ENCODE results near the gene UPK1A.
"Not testable (repeated sequence)": the region's sequence is repeated elsewhere in the genome, so short reads cannot be mapped to it uniquely, and the experiment has no call there.

Gene UPK1A

DNA sequence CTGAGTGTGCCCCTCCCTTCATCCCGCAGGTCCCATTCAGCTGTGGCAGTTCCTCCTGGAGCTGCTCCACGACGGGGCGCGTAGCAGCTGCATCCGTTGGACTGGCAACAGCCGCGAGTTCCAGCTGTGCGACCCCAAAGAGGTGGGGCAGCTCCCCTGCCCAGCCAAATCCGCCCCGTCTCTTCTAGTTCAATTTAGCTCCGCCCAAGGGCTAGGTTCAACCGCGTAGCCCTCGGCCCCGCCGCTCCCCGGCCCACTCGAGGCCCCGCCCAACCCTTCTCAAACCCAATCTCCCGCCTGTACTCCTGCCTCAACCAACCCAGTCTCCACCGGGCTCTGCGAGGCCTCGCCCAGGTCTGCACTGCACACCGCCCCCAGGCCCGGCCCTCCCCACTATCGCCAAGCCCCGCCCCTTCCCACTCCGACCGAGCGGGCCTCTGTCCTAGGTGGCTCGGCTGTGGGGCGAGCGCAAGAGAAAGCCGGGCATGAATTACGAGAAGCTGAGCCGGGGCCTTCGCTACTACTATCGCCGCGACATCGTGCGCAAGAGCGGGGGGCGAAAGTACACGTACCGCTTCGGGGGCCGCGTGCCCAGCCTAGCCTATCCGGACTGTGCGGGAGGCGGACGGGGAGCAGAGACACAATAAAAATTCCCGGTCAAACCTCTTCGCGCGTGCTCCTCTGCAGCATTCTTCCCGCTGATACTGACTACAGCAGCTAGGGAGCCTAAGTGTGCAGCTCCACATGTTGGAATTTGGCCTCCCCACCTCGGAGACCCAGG lies 21.9 kb upstream of the UPK1A start:
- peak; percentile 70 to 73 for DNase-seq (ENCODE audit: low read depth in 2 of 2)

DNA sequence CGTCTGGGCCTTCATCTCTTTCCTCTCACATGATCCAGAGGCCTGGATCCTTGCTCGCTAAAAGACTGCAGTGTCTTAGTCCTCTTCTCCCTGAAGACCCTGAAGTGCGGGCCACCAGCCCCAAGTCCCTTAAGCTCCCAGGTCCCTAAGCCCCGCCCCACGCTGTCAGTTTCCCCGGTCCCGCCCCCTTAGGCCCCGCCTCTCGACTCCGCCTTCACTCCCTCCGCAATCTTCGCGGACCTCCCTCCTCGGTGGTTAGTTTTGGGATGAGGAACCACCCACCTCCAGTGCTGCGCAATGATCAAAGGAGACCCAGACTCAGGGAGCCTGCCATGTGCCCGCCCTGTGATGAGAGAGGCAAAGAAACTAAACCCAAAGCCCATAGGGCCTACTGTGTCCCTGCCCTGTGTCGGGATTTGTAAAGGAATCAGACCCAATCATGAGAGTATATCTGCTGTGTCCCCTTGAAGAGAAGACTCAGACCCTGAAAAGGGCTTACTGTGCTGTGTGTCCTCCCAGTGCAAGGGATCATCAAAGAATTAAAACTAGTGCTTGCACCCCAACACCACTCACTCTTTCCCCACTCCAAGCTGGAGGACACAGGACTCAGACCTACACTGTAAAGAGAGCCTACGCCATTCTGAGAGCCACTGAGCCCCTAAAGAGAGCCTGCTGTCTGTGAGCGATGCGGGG lies 21.2 kb upstream of the UPK1A start:
- DNase-seq (ENCODE audit: low read depth in 2 of 2): no peak

DNA sequence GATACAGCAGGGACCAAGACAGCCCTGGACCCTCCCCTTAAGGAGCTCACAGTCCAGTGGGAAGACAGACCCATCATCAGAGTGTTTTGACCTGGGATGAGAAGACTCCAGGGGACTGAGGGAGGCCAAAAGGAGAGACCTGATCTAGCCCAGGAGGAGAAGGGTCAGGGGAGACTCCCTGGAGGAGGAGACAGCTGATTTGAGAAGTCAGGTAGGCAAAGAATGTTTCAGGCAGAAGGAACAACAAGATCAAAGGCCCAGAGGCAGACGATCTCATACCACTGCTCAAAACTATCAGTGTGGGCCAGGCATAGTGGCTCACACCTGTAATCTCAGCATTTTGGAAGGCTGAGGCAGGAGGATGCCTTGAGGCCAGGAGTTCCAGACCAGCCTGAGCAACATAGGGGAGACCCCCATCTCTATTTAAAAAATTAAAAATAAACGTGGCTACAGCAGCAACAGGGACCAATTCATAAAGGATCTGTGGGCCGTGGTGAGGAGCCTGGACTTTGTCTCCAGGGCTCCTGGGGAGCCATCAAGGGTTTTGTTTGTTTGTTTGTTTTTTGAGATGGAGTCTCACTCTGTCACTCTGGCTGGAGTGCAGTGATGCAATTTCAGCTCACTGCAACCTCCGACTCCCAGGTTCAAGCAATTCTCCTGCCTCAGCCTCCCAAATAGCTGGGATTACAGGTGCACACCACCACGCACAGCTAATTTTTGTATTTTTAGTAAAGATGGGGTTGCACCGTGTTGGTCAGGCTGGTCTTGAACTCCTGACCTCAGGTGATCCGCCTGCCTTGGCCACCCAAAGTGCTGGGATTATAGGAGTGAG lies 20.4 kb upstream of the UPK1A start:
- DNase-seq (ENCODE audit: low read depth in 2 of 2): no peak

DNA sequence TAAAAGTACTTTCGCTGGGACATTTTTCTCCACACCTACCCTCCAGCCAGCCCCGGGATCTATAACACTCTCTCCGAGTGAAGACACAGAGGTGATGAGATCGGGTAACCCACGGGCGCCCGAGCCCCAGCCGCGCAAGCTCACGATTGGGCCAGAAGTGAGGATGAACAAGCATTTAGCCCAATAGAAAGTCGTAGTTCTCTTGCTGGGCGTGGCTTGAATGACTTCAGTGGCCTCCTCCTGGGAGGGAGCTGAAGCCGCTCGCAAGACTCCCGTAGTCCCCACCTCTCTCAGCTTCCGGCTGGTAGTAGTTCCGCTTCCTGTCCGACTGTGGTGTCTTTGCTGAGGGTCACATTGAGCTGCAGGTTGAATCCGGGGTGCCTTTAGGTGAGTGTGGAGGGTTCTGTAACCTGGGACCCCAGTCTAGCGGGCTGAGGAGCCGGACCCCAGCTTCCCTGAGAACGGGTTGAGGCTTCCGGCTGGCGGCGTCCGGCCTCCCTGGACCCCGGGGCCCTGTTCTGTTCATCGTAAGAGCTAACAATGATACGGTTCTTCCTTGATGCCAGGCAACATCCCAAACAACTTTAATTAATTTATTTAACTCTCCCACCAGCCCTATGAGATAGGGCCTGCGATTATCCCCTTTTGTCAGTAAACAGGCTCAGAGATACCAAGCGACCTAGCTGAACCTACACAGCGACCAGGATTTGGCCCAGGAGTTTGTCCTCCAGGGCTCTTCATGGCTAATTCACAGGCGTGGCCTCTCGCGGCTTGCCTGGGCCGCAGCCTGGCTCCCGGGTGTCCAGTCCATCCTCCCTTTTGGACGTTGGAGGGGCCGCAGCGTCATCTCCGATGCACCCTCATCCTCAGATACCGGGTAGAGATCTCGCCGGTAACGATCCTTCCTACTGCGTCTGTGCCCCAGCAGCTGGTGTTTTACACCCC lies 18.0 kb upstream of the UPK1A start, which contains the start of gene COX6B1:
Gene COX6B1 (plus strand): TSS at position 307 of the 945 bp plus-strand sequence. CDS start 2,921 bp downstream, outside the sequence.
- peak; percentile 87 to 88 for DNase-seq (ENCODE audit: low read depth in 2 of 2)

DNA sequence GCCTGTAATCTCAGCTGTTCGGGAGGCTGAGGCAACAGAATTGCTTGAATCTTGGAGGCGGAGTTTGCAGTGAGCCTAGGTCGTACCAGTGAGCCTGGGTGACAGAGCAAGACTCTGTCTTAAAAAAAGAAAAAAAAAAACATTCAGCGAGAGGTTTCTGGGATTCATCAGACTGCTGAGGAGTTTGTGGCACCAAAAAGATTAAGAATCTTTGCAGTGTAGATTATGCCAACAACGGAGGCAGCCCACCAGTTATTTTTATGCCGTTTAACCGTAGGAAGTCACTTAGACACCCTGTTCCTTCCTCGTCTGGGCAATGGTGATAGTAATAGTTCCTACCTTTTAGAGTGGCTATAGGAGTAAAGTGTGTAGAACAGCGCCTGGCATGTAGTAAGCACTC lies 15.7 kb upstream of the UPK1A start:
- DNase-seq (ENCODE audit: low read depth in 2 of 2): no peak

DNA sequence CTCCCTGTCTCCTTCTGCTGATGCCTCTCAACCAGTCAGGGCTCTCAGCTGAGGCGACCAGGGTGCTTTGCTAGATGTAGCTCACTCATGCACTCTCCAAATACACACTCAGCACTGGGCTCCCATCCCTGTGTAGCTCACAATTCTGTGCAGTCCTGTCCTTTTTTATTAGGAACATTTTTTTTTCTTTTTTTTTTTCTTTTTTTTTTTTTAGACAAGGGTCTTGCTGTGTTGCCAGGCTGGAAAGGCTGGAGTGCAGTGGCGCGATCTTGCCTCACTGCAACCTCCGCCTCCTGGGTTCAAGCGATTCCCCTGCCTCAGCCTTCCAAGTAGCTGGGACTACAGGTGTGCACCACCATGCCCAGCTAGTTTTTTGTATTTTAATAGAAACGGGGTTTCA lies 11.5 kb upstream of the UPK1A start:
- DNase-seq (ENCODE audit: low read depth in 2 of 2): not testable (repeated sequence)

DNA sequence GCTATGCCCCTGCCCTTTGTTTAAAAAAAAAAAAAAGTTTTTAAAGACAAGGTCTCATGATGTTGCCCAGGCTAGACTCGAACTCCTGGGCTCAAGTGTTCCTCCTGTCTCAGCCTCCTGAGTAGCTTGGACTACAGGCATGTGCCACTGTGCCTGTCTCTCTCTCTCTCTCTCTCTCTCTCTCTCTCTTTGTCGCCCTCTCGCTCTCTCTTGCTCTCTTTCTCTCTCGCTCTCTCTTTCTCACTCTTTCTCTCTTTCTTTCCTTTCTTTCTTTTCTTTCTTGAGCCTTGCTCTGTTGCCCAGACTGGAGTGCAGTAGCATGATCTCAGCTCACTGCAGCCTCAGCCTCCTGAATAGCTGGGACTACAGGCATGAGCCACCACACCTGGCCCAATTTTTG lies 10.7 kb upstream of the UPK1A start:
- no peak for DNase-seq (ENCODE audit: low read depth in 2 of 2)

DNA sequence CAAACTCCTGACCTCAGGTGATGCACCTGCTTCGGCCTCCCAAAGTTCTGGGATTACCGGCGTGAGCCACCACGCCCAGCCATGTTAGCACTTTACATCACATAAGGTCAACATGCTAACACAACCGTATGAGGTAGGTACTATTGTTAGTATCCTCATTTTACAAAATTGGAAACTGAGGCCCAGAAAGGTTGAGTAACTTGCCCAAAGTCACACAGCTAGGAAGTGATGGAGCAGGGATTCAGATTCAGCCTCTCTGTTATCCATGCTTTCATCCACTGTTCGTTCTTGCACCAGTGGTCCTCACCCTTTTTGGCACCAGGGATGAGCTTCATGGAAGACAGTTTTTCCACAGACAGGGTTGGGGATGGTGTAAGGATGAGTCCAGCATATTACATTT lies 9.6 kb upstream of the UPK1A start:
- no peak for DNase-seq (ENCODE audit: low read depth in 2 of 2)

DNA sequence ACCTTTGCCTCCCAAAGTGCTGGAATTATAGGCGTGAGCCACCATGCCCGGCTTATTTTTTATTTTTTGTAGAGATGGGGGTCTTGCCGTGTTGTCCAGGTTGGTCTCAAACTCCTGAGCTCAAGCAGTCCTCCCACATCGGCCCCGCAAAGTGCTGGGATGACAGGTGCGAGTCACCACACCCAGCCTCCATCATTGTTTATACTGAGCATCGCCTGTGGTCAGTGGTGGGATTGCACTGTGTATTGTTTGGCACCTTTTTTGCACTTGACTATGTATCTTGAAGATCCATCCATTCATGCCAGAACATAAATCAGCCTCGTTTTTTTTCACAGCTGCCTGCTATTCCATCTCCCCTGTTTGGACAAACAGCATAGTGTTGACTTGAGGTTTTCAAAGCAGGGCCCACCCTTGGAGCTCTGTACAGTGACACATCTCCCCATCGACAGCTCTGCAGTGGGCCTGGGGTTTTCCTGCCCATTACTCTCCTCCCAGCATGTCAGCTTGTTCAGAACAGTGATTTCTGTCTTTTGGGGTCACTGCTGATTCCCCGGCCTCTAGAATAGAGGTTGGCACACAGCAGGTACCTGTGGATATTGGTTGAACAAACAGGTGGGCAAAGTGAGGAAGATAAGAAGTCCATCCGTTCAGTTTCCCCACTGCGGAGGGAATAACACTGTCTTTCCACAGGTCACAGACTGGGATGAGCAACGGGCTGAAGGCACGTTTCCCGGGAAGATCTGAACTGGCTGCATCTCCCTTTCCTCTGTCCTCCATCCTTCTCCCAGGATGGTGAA lies 8.2 kb upstream of the UPK1A start:
- DNase-seq (ENCODE audit: low read depth in 2 of 2): no peak

DNA sequence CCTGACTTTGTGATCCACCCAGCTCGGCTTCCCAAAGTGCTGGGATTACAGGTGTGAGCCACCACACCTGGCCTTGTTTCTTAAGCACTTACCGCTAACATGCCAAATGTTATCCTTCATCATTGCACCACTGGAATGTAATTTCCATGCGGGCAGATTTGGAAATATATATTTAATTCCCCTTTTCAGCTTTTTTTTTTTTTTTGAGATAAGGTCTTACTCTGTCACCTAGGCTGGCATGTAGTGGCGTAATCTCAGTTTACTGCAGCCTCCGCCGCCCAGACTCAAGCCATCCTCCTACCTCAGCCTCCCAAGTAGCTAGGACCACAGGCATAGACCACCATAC lies 4.3 kb upstream of the UPK1A start:
- no peak for DNase-seq (ENCODE audit: low read depth in 2 of 2)

DNA sequence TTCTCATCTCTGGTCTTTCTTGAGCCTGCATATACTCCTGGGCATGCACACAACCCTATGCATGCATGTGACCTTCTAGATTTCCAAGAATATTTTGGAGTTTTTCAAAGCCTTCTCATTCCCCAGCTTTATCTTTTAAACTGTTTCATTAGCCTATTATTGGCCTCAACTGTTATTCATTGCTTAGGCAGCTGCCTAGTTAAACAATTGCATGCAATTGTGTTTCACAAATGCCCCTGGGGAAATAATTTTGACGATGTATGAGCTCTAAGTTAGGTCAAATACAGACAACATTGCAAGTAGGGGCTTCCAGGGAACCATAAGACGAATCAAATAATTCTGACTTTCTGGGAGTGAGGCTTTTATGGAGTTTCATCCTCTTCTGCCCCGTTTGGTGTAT lies 2.3 kb upstream of the UPK1A start:
- no peak for DNase-seq (ENCODE audit: low read depth in 2 of 2)

DNA sequence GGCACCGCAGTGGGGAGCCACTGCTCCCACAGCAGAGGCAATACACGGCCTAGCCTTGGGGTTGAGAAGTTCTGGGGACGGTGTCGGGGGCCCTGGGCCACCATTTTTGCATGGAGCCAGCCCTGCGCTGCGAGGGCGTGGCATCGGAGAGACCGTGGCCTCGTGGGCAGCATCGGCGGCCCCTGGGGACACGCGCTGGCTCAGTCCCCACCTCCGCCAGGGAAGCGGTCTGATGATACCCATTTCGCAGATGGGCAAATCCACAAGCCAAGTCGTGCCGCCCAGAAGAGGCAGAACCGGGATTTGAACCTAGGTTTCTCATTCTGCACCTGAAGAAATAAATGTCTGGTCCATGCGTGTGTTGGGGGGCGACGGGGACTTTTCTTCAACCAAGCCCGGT lies 1.2 kb upstream of the UPK1A start:
- DNase-seq (ENCODE audit: low read depth in 2 of 2): no peak

DNA sequence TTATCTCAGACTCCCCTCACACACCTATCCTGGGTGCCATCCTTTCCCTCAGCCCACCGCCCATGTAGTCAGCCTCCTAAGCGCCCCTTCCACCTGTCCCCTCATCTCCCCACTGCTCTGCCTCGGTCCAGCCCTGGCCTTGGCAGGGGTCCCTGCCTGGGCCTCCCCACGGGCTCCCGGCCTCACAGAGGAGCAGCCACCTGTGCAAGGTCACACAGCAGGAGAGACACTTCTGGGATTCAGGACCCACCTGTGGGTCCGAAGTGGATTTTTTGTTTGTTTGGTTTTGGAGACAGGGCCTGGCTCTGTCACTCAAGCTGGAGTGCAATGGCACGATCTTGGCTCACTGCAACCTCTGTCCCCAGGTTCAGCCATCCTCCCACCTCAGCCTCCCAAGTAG lies 713 bp upstream of the UPK1A start:
- DNase-seq (ENCODE audit: low read depth in 2 of 2): no peak

DNA sequence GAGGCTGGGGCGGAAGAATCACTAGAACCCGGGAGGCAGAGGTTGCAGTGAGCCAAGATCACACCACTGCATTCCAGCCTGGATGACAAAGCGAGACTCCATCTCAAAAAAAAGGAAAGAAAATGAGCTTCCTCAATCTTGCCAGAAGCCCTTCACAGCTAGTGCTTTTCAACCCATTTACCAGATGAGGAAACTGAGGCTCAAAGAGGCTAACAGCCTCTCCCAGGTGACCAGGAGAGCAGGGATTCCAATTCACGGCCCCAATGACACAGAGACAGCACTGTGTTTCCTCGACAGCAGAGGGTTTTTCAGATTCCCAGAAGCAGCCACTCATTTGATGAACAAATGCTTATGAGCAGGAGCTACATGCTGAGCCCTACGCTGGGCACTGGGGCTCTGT lies 3.2 kb downstream of the UPK1A start:
- no peak for DNase-seq (ENCODE audit: low read depth in 2 of 2)

DNA sequence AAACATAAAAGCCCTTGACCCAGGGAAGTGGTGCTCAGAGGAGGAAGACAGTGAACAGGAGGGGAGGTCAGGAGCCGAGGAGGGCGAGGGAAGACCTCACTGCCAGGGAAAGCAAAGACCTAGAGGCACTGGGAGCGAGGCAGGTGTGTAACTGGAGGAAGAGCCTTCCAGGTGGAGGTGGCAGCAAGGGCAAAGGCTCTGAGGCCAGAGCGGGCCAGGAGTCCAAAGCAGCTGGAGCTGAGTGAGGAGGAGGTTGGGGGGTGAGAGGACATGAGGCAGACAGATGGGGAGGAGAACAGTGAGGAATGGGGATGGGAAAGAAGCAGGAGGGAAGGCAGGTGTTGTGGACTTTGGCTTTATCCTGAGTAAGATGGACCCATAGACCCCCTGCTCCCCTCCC lies 3.7 kb downstream of the UPK1A start:
- DNase-seq (ENCODE audit: low read depth in 2 of 2): no peak

DNA sequence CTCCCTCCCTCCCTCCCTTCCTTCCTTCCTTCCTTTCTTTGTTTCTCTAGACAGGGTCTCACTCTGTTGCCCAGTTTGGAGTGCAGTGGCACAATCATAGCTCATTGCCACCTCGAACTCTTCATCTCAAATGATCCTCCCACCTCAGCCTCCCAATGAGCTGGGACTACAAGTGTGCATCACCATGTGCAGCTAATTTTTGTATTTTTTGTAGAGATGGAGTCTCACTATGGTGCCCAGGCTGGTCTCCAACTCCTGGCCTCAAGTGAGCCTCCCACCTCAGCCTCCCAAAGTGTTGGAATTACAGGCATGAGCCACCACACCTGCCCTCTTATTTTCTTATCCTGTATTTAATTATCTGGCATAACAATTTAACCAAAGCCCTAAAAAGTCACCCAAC lies 4.4 kb downstream of the UPK1A start:
- no peak for DNase-seq (ENCODE audit: low read depth in 2 of 2)

DNA sequence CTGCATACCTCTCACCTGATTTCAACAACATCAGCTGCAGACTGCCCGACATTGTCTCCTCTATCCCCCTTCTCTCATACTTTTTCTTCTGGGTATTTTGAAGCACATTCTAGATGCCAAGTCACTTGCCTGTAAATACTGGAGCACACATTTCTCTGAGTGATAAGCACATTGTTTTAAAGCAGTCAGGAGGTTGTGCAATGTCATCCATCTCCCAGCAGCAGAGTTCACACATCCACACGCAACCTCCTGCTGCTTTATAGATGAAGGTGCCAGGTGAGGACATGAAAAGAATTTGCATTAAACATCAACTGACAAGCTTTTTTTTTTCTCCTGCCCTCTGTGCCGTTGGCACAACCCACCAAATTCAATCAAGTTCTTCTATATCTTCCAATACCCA lies 5.5 kb downstream of the UPK1A start:
- no peak for DNase-seq (ENCODE audit: low read depth in 2 of 2)

DNA sequence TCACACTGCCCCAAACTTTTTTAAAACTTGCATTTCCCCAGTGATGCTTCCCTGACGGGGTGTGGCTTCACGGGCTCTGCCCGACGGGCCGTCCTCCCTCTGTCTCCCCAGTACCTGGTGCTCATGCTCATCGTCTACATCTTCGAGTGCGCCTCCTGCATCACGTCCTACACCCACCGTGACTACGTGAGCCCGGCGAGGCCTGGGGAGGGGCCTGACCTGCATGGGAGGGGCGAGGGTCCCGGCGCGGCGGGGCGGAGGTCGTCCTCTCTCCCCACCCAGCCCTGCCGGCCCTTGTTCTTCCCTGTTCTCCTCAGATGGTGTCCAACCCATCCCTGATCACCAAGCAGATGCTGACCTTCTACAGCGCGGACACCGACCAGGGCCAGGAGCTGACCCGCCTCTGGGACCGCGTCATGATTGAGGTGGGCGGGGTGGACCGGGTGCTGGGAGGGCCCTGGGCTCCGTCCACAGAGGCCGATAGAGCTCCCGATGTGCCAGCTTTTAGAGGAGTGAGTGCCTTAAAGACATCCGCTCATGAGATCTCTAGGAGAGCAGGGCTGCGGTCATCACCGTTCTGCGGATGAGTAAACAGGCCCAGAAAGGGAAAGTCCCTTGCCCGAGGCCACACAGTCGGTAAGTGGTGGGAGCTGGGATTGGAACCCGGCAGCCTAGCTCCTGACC lies 6.9 kb downstream of the UPK1A start:
- no peak for DNase-seq (ENCODE audit: low read depth in 2 of 2)

DNA sequence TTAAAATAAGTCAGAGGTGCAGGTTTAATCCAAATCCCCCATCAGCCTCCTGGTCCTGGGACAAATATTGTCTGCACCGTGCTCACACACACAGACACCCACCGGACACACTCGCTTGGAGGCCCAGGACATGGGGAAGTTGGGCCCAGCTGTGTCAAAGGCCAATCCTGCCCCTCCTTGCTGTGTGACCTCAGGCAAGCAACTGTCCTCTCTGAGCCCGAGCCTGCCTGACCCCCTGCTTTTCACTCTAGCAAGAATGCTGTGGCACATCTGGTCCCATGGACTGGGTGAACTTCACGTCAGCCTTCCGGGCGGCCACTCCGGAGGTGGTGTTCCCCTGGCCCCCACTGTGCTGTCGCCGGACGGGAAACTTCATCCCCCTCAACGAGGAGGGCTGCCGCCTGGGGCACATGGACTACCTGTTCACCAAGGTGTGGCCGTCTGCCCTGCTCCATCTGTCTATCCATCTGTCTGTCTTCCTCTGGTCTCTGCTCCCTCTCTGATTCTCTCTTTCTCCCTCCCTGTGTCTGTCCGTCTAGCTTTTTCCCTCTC lies 9.3 kb downstream of the UPK1A start:
- no peak for DNase-seq (ENCODE audit: low read depth in 2 of 2)

DNA sequence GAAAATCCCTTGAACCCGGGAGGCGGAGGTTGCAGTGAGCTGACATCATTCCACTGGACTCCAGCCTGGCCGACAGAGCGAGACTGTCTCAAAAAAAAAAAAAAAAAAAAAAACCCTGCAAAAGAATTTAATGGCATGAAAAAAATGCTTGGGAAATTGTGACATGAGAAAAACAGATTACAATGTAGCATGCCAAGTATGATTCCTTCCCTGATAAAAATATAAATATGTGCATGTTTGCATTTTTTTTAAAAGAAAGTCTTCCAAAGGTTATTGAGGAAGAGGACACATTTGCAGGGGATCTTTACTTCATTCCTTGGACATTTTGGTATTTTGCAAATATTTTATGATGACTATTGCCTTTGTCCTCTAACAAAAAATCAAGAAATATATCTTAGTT lies 23.5 kb downstream of the UPK1A start:
- no peak for DNase-seq (ENCODE audit: low read depth in 2 of 2)

Measured in fibroblast of skin of left biceps (primary cell).